Fibroblast of peridontal ligament (primary cell): ENCODE results near the gene DDN.

Source experiments
- DNase-seq: peaks from one replicate; pipeline ENCODE4 v3.0.0-alpha.2; 2010; ENCODE audit errors: extremely low read depth

Gene DDN

GRCh38 chr12:49013428-49013827 lies 14.3 kb upstream of the DDN start:
- no peak for DNase-seq

- no peak for DNase-seq
These were observed 13.6 kb upstream of the DDN start for GRCh38 chr12:49012739-49013138.

- DNase-seq = no peak
These were observed 11.0 kb upstream of the DDN start for GRCh38 chr12:49010092-49010668.

- DNase-seq = no peak
These were observed 9.8 kb upstream of the DDN start for GRCh38 chr12:49008943-49009342.

GRCh38 chr12:49000346-49000745 lies 1.2 kb upstream of the DDN start:
- no peak for DNase-seq

GRCh38 chr12:48998497-48999353 lies 450 bp downstream of the DDN start:
- no peak for DNase-seq

GRCh38 chr12:48997719-48998496 lies 1.3 kb downstream of the DDN start:
- no peak for DNase-seq

- DNase-seq = peak; percentile 62
These were observed 2.1 kb downstream of the DDN start for GRCh38 chr12:48996794-48997718.

- peak; percentile 74 for DNase-seq
These were observed 3.9 kb downstream of the DDN start for GRCh38 chr12:48995086-48995879.

GRCh38 chr12:48994224-48995085 lies 4.7 kb downstream of the DDN start:
- no peak for DNase-seq

GRCh38 chr12:48993787-48994186 lies 5.4 kb downstream of the DDN start:
- no peak for DNase-seq

- no peak for DNase-seq
These were observed 7.7 kb downstream of the DDN start for GRCh38 chr12:48991247-48992050.

- DNase-seq = no peak
These were observed 8.6 kb downstream of the DDN start for GRCh38 chr12:48990552-48990951.

- DNase-seq = peak; percentile 40
These were observed 11.0 kb downstream of the DDN start for GRCh38 chr12:48988030-48988649.

- DNase-seq = no peak
These were observed 12.4 kb downstream of the DDN start for GRCh38 chr12:48986720-48987291.

GRCh38 chr12:48985901-48986300 lies 13.3 kb downstream of the DDN start:
- DNase-seq = no peak

GRCh38 chr12:48985475-48985897 lies 13.7 kb downstream of the DDN start:
- no peak for DNase-seq
